Esophagus muscularis mucosa (tissue), 4 donors: ENCODE measurements around the gene SNX12. TPM values are rescaled to one million over a fixed set of nuclear protein-coding genes. Genes with fewer than 3 reads are reported as not detected.
"Not testable (repeated sequence)": the region's sequence is repeated elsewhere in the genome, so short reads cannot be mapped to it uniquely, and the experiment has no call there.

Source experiments
- DNase-seq: peaks from one replicate; pipeline ENCODE4 v3.0.0-alpha.2; 2017; ENCODE audit errors: extremely low spot score
- H3K27ac ChIP-seq, 4 donors: fragments of 200-600 bp; sonication (generic); replicated peaks in 1 of 4; 1 replicate in 3 of 4; 2 replicates in 1 of 4; pipeline ENCODE4 v1.5.1; 2016 to 2019; ENCODE audit warnings: mild to moderate bottlenecking in 1 of 4
- H3K27me3 ChIP-seq, 4 donors: fragments of 200-600 bp; sonication (generic); one replicate each; pipeline versions ENCODE4 v1.5.1 to v1.6.0; 2016 to 2019
- H3K36me3 ChIP-seq, 4 donors: fragments of 200-600 bp; sonication (generic); one replicate each; pipeline ENCODE4 v1.5.1; 2016 to 2019
- H3K4me1 ChIP-seq, 4 donors: fragments of 200-600 bp; sonication (generic); one replicate each; pipeline ENCODE4 v1.5.1; 2016 to 2019
- H3K4me3 ChIP-seq, 4 donors: fragments of 200-600 bp; sonication (generic); 1 replicate in 2 of 4; 2 replicates in 2 of 4; pipeline ENCODE4 v1.5.1; 2016 to 2019; ENCODE audit warnings: mild to moderate bottlenecking in 4 of 4, moderate library complexity in 1 of 4
- H3K9me3 ChIP-seq, 4 donors: fragments of 200-600 bp; sonication (generic); 1 replicate in 3 of 4; 2 replicates in 1 of 4; pipeline ENCODE4 v1.5.1; 2016 to 2019
- CTCF ChIP-seq, 3 experiments: fragments of 200-600 bp in 2 of 3; fragments of 450-650 bp in 1 of 3; sonication (generic) in 2 of 3; IDR thresholded peaks; one replicate each; pipeline ENCODE4 v1.5.1; 2017 to 2019; ENCODE audit warnings: antibody characterized with exemption in 3 of 3, mild to moderate bottlenecking in 2 of 3, moderate library complexity in 1 of 3
- EP300 ChIP-seq: sonication (generic); formaldehyde crosslinking; IDR thresholded peaks from one replicate; pipeline ENCODE4 v1.6.1; 2017; ENCODE audit warnings: antibody characterized with exemption
- POLR2A ChIP-seq: fragments of 450-650 bp; IDR thresholded peaks from one replicate; pipeline ENCODE4 v1.6.1; 2017; ENCODE audit warnings: antibody characterized with exemption, moderate library complexity, mild to moderate bottlenecking, low read depth
- POLR2AphosphoS5 ChIP-seq, 2 donors: sonication (generic); formaldehyde crosslinking; IDR thresholded peaks; one replicate each; pipeline ENCODE4 v1.6.1; 2017; ENCODE audit warnings: antibody characterized with exemption in 2 of 2
- WGBS: methylation state at CpG from one replicate; pipeline ENCODE4 v1.1.5; 2018; 5-methylcytosine and 5-hydroxymethylcytosine counted together
- intact Hi-C: fragments of 100-400 bp; cut with DNase I; formaldehyde crosslinking; loops from one replicate; pipeline ENCODE4 v1.15.1; 2023
- small RNA-seq, 3 donors: library from RNA; depleted of rRNA; stranded (forward); fragments of <200 nt; gene quantifications; one replicate each; pipeline ENCODE3, GENCODE V24; 2016
- total RNA-seq, 4 donors: library from RNA; depleted of rRNA; stranded (reverse); fragments of >200 nt; gene quantifications; one replicate each; pipeline versions ENCODE4 v1.1.0 to v1.2.1, GENCODE V29; 2016

The SNX12 gene
- total RNA-seq, 4 donors from 2014 or later: 41.9 to 85.1 (median 64.8) TPM

GRCh38 chrX:71052721-71053120, 15.4 kb downstream of the SNX12 start:
- Histone ChIP-seq H3K9me3 (no peaks in the 10 kb centered on the region), H3K36me3 (peaks cover 0 to 2% (median 0%) of the 10 kb centered on the region in 4 donors), H3K4me3 (peak overlapping the region in 2 of 4 donors; percentile 3 to 9), H3K27ac (no peak overlapping the region), H3K27me3 (no peaks in the 10 kb centered on the region), H3K4me1 (no peaks in the 10 kb centered on the region)
- TF ChIP-seq EP300 (no peak), CTCF (IDR thresholded peaks at IDR 0.05) (no peak), POLR2AphosphoS5 (IDR thresholded peaks at IDR 0.05) (no peak), POLR2A (no peak)
- no peak for DNase-seq
- WGBS: 74% methylated on average over 7 of the region's 7 CpGs
- intact Hi-C loops: no loop called here

GRCh38 chrX:71047891-71048290, 20.2 kb downstream of the SNX12 start:
- H3K27me3 ChIP-seq, DNase-seq, H3K9me3 ChIP-seq, H3K4me1 ChIP-seq, H3K36me3 ChIP-seq, H3K4me3 ChIP-seq, H3K27ac ChIP-seq, intact Hi-C loops: not testable (repeated sequence)
- 89% methylated on average over 8 of the region's 8 CpGs for WGBS

- intact Hi-C loops: no loop called here
- no peak overlapping the region for H3K27ac ChIP-seq
- 51% methylated on average over 6 of the region's 6 CpGs for WGBS
- H3K4me3 ChIP-seq: no peak overlapping the region
- no peak for DNase-seq
- H3K4me1 ChIP-seq: no peaks in the 10 kb centered on the region
- no peak for TF ChIP-seq CTCF (IDR thresholded peaks at IDR 0.05)
- no peak for TF ChIP-seq POLR2AphosphoS5 (IDR thresholded peaks at IDR 0.05)
- TF ChIP-seq EP300: no peak
- no peak for TF ChIP-seq POLR2A
- no peaks in the 10 kb centered on the region for H3K36me3 ChIP-seq
- no peaks in the 10 kb centered on the region for H3K27me3 ChIP-seq
- H3K9me3 ChIP-seq: no peaks in the 10 kb centered on the region
Measured at GRCh38 chrX:71017396-71017939, 50.7 kb downstream of the SNX12 start.

Small RNA genes within 50 kb of the gene (small RNA-seq; reads per million reads assigned to genes)
- 0 reads per million in 3 donors for gene CXorf65
- gene RNU1-56P: 0 reads per million in 3 donors

Other genes starting within 250 kb of the SNX12 start
- gene TEX11, start 159.6 kb downstream of the SNX12 start, total RNA-seq: not detected
- not detected for gene SLC7A3, start 137.2 kb downstream of the SNX12 start, total RNA-seq
- 10 to 100 TPM; 28.2 to 45.0 (median 35.3) TPM for gene FOXO4, start 27.5 kb upstream of the SNX12 start, total RNA-seq
- gene CXorf65, start 38.4 kb upstream of the SNX12 start, total RNA-seq: not detected
- 1 to 10 TPM; 1.1 to 7.9 (median 4.3) TPM for gene IL2RG, start 43.2 kb upstream of the SNX12 start, total RNA-seq
- 10 to 100 TPM; 23.7 to 34.2 (median 28.2) TPM for gene MED12, start 50.3 kb upstream of the SNX12 start, total RNA-seq
- 1 to 10 TPM; 1.2 to 2.8 (median 2.4) TPM for gene NLGN3, start 76.5 kb upstream of the SNX12 start, total RNA-seq
- gene GJB1, start 154.9 kb upstream of the SNX12 start, total RNA-seq: under 1 TPM in 1 of 4 donors, not detected in 3; 0.19 TPM
- gene ZMYM3, start 185.8 kb upstream of the SNX12 start, total RNA-seq: 10 to 100 TPM in 3 of 4 donors, 1 to 10 TPM in 1; 9.9 to 19.0 (median 16.8) TPM
- gene NONO, start 215.3 kb upstream of the SNX12 start, total RNA-seq: 100 to 1,000 TPM; 191 to 237 (median 235) TPM
- 10 to 100 TPM; 12.0 to 35.7 (median 22.2) TPM for gene ITGB1BP2, start 233.4 kb upstream of the SNX12 start, total RNA-seq